ENCODE results near the gene ZIC4.

The ZIC4 gene

GRCh38 chr3:147388700-147389580 lies 17.4 kb downstream of the ZIC4 start:
- no peak for DNase-seq

DNA sequence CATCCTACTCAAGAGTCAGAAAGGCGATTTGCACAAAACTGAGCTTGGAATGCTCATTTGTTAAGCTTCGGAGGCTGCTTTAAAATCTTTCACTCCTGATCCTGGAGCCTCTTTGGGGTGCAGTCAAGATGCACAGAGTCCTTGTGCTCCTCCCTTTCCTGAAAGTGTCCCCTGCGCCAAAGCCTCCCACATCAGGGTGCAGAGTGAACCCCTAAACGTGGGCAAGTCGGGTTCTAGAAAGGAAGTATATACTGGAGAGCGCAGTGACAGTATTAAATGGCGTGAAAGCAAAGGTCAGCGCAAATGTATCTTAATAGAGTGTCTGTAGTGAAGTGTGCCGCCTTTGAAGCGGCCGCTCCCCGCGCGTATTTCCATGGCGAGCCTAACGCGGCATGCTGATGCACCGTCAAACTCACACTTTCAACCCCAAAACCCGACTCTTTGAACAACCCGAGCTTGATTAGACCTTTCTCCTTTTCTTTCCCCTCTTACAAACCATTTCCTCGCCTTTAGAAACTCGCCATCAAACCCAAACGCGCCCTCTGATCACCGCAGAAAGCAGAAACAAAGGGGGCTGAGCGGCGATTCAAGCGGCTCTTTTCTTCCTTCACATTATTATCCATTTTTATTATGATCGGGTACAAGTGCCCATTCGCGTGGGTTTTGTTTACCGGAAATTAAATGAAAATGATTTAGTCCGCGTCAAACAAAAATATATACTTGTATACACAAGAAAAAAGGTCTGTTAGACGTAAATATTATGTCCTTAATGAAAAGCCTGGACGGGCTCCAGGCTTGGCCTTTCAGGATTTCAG lies 18.3 kb downstream of the ZIC4 start:
- no peak for DNase-seq

- DNase-seq, result no peak
Measured at GRCh38 chr3:147387291-147387884, 19.0 kb downstream of the ZIC4 start.

- DNase-seq, result no peak
Measured at GRCh38 chr3:147385059-147386012, 21.0 kb downstream of the ZIC4 start.

- DNase-seq, result no peak
Measured at GRCh38 chr3:147384210-147385058, 21.9 kb downstream of the ZIC4 start.

- DNase-seq, result no peak
Measured at GRCh38 chr3:147383617-147384016, 22.7 kb downstream of the ZIC4 start.

DNA sequence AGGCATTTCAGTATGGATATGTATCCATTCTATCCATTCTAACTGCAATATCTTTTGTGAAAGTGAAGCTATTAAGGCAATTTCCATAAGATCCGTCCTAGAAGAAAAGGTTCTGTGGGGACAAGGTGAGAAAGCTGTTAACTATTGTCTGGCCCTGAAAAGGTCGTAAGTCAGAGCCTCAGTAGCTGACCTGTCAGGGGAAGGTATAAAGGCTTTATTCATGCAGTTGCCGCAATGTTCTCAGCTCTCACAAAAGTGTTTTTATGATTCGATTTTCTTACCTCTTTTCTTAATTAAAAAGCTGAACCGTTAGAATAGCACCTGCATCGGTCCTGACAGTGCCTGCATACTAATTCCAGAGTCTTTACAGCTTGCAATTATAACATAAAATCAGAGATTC lies 24.7 kb downstream of the ZIC4 start:
- DNase-seq, result no peak

DNA sequence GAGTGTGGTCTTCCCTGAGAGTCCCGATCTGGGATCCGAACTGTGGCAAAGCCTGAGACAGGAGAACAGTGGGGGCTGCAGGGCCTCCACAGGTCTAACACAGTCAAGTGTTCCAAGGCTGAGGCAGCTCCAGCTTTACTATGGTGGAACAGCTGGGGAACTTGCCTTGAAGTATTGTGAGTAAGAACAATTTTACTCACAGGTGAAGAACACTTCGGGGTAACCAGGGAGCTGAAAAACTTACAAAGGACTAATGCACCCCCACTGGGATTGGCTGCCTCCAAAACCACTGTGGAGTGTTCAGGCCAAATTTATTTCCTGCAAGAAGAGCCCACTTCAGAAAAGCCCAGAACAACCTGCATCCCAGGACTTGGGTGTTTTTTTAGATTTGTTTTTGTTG lies 25.4 kb downstream of the ZIC4 start:
- no peak for DNase-seq

GRCh38 chr3:147380387-147380951 lies 25.9 kb downstream of the ZIC4 start:
- no peak for DNase-seq

- no peak for DNase-seq
Measured at GRCh38 chr3:147379651-147380050, 26.7 kb downstream of the ZIC4 start.

DNA sequence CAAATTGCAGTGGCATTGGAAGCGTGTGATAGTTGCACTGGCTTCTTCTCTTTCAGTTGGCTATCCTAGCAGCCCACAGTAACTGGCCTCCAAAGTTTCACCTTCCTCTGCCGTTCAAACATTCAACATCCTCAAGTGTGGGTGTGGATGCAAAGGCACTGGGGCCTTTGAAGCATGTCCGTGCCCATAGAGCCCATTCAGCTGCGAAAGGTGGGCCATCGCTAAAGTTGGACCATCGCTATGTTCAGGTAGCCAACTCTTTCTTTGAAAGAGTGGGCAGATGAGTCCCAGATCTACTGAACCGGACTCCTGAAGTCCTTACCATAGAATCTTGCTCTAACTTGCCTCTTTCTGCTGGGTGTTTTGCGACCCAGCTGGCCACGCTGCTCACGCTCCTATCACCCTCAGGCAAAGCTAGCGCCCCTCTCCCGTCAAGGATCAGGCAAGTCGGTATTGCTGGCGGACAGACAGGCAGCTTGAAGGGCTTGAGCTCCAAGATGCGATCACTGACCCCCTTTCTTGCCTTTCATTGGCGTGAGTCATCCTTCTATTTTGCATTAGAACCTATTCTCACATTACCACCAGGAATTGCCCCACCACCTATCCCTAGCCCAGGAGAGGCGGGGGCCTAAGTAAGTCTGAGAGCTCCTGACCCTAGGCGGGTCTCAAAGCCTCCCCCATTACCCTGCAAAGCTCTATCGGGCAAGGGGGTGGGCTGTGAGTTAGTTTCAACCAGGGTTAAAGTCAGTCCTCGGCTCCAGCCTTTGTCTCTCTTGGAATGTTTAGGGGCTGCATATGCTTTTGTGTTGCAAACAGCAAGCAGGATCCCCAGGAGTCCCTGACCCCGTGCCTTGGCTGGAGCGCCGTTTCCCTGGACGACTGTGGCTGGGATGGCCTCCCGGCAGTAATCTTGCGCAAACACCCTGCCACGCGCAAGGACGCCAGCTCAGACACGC lies 28.7 kb downstream of the ZIC4 start:
- no peak for DNase-seq

DNA sequence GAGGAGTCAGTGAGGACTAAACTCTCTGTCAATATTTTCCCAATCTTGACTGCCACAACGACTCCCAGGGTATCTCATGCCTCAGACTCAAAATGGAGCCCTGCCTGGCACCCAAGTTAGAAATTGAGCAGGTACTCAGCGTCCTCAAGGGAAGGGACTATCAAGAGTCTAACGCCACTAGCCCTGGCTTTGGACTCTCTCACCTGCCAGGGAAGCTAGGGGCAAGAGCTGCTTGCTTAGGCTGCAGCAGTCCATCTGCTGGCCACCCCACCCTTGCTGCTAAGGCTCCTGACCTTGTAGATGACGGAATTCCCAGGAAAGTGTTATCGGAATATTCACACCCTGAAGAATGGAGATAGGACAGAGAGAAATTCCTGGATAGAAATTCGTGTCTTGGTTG lies 33.0 kb downstream of the ZIC4 start:
- no peak for DNase-seq

DNA sequence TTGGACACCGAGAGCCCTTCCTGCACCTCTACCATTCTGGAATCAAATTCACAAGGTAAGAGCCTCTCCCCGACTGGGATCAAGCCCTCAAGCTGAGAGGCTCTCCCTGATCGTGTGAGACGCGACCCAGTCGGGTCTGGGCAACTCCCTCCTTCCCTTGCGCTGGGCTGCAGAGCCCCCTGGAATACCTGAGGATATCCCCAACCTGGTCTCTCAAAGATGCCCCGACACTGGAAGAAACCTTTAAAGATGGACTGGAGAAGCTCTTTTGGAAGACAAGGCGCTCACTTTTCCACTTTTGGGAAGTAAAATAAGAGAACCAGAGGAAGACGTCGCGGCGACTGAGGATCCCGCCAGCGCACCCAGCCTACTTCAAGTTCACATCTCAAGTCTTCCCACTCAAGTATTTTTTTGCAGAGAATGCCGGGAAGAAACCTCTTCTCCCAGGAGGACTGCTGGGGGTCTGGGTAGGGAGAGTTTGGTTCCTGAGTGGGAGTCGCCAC lies 33.8 kb downstream of the ZIC4 start:
- DNase-seq, result no peak

- no peak for DNase-seq
Measured at GRCh38 chr3:147371771-147372340, 34.5 kb downstream of the ZIC4 start.

DNA sequence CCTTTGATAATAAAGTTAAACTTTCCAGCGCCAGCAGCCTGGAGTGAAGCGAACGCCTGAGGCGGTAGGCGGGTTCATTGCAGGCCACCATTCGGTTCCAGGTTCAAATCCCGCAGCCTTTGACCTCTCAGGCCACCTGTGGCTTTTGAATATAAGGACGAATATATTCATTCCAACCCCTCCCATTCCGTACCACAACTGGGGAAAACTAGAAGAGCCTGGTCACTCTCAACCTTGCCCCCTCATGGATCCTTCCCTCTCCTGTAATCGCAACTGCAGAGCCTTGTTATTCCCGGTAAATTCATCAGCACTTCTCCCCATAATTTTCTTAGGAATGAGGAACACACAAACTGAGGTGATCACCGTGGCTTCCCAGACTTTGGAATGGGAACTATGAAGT lies 35.2 kb downstream of the ZIC4 start:
- no peak for DNase-seq

GRCh38 chr3:147370349-147370748 lies 36.0 kb downstream of the ZIC4 start:
- no peak for DNase-seq

DNA sequence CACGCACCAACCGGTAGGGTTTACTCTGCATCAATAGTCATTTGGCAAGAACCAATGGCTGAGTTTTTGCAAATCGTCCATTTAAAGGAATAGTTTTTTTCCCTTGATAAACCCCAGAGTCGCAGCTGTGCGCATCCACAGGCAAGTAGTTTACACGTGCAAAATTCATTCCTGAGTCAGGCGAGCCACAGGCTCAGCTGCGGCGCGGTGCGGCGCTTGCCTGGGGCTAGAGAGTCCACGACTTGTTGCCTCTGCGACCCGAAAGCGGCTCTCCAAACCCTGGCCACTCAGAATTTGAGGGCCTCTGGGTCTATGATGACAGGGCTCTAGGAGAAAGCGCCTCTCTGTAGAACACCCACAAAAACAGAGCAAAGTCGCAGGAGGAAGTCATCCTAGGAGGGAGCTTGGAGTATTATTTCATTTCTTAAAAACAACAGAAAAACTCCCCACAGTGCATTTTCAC lies 36.7 kb downstream of the ZIC4 start:
- no peak for DNase-seq

- DNase-seq, result no peak
Measured at GRCh38 chr3:147369231-147369630, 37.1 kb downstream of the ZIC4 start.

DNA sequence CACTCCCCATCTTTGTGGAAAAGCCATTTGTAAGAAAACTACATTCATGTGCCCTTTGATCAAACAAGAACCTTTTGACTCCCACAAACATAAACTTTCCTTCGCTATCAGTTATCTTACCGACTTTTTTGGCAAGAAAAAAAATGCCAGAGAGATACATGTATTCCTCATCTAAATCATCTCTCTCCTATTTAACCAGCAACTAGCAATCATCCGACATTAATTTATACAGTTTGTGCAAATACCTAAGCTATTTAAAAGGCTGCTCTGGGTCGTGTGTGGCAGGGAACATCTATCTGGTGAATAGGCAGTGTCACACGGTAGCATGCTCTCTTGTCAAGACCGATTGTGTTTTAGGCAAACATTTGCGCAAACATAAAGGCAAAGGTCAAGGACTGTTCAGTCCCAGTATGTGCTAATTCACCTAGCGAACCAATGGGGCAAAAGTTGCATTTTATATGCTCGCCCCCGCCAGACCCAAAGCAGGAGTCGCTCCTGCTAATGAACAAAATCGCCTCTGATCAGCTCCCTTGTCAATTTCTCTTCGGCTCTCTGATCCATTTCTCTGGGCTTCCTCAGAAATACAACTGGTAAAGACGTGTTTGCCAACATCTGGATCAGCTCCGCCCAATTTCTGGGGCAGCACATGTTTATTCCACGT lies 37.7 kb downstream of the ZIC4 start:
- DNase-seq, result no peak
